GM15510 (cell line): Measurements from ENCODE around the gene ADCK2.

Source experiments
- POLR2A ChIP-seq: IDR thresholded peaks from 3 replicates; pipeline ENCODE4 v1.6.1; 2011; ENCODE audit warnings: borderline replicate concordance; ENCODE audit not compliant: insufficient read length; ENCODE audit errors: extremely low read depth

The ADCK2 gene

DNA sequence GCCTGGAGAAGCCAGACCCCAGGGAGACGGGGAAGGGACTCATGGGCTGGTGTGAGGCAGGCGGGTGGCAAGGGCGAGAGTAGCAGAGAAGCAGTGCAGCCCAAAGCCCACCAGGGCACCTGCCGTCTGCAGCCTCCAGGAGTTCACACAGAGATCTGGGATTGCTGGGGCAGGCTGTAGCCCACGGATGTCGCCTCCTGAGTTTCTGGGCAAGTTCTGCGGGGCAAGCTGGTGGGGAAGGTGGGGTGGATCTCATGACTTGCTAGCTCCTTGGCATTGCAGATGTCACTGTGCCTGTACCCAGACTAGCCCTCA lies 6.0 kb downstream of the ADCK2 start:
- no peak for TF ChIP-seq POLR2A

DNA sequence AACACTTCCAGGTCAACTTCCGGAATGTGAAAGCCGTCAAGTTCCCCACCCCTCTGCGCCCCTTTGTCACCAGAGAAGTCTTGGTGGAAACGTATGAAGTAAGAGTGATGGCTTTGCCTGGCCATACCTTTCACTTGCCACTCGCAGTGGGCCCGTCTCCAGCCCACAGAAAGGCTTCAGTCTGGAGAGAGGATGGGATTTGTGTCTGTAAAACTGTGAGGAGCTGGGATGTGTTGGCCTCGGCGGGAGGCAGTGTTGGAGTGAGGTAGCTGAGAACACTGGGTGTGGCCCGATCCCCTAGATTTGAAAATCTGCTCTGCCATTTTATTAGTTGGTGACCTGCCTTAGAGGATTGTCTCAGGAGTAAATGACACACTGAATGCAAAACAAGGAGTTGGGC lies 6.4 kb downstream of the ADCK2 start:
- TF ChIP-seq POLR2A: no peak

DNA sequence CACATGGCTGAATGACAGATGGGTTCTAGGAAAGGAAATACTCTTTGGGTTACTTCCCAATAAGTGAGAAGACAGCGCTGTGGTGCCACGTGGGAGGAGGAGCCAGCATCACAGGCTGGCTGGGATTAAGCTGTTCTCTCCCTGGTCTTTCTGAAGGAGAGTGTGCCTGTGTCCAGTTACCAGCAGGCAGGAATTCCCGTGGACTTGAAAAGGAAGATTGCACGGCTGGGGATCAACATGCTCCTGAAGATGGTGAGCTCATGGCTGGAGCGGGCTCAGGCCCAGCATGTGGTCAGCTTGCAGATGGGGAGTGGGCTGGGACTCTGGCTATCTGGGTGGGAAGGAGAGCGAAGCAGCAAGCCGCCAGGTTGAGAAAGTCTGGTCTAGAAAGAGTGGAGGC lies 8.1 kb downstream of the ADCK2 start:
- no peak for TF ChIP-seq POLR2A

DNA sequence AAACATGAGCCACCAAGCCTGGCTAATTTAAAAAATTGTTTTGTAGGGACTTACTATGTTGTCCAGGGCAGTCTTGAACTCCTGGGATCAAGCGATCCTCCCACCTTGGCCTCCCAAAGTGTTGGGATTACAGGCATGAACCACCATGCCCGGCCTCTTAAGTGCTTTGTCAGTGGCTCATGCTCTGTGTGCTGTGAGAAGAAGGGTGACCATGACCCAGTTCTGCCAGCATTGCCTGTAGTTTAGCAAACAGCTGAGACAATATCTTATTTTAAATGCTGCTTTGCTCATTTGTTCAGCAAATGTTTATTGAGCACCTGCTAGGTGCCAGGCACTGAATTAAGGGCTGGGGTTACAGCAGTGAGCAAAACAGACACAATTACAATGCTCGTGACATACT lies 9.0 kb downstream of the ADCK2 start:
- TF ChIP-seq POLR2A: no peak

DNA sequence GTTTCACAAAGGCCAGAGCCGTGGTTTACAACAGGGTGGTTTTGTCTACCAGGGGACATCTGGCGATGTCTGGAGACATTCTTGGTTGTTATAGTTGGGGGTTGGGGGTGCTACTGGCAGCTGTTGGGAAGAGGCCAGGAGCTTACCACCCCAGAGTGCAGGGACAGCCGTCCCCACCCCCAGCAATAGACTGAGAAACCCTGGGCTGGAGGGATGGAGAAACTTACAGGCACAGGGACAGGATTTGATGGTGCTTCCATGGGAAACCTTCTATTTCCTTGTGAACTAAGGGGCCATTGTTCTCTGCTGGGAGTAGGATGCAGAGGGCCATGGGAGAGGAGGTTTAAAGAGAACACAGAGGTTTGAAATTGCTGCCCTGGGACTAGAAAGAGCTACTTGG lies 10.9 kb downstream of the ADCK2 start:
- no peak for TF ChIP-seq POLR2A

DNA sequence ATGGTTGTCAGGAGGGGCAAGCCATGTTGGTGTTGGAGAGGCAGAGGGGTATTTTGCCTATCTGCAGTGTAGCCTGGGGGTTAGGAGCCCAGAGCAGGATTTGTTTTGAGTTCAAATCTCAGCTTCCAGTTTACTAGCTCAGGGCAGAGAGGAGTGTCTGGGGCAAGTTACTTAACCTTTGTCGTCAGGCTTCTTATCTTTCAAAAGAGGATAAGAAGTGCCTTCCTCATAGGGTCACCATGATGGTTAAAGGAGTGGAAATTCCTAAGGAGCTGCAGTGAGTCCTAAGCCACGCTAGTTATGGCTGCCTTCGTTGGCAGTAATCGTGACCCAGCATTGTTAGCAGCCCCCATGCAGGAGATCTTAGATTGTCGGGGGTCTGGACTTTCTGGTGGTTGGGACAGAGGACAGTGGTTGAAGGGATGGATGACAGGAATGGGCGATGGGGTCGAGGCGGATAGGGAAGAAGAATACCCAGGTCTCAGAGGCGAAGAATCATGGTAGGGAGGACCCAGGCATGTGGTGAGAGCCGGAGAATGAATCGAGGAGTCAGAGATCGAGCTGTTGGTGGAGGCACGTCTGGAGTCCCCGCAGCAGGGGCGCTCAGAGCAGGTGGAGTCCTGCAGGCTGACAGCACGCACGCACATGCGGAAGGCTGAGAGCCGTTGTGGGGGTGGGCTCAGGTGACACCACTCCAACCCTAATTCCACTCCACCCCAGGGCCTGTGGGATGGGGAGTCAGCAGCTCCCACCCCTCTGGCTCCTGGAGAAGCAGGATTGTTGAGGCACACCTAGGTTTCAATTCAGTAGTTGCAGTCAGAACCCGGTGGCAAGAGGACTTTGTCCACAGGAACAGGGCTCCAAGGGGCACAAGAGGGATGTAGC lies 11.6 kb downstream of the ADCK2 start:
- TF ChIP-seq POLR2A: no peak

DNA sequence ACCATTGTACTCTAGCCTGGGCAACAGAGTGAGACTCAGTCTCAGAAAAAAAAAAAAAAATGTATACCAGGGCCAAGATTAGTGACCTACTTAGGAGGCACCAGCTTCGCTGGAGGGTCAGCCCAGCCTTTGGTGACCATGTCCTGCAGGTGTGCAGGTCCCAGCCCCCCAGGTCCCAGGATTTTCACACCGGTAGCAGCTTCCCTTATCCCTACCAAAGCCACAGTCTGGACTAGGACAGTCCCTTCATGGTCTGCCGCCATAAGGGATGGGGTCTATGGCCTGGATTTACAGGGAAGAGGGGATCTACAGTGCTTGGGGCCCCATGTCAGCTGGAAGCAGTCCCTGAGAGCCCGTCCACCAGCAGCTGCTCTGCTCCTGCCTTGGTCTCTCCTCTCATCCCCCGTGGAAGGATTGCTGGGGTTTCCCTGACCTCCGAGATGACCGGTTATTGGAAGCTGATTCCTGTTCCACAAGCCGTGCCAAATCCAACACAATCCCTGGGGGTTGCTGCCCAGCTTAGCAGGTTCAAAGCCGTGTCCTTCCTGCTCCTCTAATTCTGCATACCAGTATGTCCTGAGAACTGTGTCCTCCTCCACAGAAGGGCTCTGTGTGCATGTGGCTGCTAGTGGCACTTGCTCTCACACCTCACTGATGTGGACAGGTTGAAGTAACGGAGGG lies 12.8 kb downstream of the ADCK2 start:
- TF ChIP-seq POLR2A: no peak

DNA sequence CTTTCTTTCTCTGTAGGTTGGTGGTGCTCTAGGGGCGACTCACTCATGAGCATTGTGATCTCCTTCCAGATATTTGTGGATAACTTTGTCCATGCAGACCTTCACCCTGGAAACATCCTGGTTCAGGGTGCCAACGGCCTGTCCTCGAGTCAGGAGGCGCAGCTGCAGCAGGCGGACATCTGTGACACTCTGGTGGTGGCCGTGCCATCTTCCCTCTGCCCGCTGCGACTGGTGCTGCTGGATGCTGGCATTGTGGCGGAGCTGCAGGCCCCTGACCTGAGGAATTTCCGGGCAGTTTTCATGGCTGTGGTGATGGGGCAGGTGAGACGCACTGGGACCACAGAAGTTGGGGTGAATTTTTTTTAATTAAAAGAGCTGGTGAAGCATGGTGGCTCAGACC lies 14.2 kb downstream of the ADCK2 start:
- no peak for TF ChIP-seq POLR2A

DNA sequence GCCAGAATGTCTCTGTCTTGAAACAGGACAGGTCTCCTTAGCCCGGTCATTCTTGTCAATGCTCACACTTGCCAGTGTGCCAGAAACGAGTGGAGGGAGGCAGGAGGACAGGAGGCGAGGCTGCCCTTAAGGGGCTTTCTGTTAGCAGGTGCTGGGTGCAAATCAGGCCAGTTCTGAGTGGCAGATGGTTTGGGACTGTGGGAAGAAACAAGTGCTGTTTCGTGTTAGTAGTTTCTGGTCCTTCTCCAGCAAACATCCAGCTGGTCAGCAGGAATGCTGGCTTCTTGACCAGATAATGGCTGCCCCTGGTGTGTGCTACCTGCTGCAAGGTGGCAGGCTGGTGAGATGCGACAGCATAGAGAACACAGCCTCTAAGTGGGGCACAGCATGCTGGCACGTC lies 15.6 kb downstream of the ADCK2 start:
- TF ChIP-seq POLR2A: no peak

DNA sequence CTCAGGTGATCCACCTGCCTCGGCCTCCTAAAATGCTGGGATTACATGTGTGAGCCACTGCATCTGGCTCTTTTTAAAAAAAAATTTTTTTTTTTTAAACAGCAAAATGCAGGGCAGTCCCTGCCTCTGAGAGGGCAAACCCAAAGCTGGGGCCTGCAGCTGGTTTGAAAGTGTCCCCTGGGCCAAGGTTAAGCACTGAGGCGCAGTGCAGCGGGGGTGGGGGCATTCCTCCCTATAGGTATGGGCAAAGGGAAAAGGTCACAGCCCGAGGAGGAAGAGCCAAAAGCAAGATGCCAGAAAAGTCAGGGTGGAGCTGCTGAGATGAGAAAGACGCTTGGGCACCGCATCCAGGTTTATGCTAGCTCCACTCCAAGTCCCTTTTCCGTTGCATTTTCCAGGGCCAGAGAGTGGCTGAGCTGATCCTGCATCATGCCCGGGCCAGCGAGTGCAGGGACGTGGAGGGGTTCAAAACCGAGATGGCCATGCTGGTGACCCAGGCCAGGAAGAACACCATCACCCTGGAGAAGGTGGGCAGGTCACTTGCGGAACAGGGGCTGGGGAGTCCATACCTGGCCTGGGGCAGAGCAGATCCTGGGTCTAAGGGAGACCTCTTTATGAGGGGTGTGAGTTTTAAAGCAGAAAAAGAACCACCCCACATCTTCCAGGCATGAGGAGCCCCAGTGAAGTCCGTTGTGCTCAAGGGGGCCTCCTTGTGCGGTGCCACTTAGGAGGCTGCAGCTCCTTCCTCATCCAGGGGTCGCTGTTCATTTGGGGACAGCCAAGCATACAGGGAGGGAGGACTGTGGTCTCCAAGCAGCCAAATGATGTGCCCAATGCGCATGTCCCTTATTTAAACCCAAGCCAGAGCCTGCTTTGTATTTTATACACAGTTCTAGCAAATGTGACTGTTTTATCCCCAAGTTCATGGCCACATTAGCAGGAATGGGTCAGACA lies 16.7 kb downstream of the ADCK2 start:
- TF ChIP-seq POLR2A: no peak

DNA sequence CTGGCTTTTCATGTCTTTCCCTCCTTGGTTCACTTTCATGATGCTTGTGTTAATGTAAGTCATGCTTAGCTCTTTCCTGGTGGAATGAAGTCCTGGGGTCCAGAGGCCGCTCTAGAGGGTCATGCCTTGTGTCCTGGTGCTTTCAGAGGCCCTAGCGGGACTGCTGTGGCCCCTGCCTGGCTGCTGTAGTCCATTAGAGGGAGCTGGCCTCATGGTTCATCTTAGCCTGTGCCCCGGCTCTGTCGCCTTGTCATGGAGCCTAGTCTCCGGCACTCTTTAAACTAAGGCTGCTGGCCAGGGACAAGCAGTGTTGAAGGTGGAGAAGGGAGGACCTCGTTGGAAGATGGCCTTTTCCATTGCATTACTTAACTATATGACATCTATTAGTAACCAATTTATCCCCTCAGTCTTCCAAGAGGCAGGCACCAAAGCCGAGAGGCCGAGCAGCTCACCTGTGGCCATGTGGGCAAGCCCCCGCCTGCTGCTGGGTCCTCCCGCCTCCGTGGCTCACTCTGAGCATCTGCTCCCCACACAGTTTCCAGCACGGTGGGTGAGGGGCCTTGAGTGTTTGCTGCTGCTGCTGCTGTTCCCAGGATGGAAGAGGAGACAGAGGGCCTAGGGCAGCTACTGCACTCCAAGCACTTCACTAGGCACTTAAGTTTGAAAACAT lies 18.8 kb downstream of the ADCK2 start:
- no peak for TF ChIP-seq POLR2A

DNA sequence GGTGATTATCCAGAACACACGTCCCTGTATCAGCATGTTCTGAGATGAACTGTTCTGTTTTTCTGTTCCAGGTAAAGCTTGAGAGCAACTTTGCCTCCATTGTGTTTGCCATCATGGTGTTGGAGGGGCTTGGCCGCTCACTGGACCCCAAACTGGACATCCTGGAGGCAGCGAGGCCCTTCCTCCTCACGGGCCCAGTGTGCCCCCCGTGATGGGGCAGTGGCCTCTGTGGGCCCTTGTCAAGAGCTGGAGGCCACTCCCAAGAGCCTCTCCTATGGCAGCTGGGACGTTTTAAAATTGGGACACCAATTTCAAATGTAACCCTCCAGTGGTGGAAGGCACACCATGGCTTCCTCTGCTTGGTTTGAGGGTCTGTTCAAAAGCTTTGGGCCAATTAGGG lies 21.8 kb downstream of the ADCK2 start:
- no peak for TF ChIP-seq POLR2A

DNA sequence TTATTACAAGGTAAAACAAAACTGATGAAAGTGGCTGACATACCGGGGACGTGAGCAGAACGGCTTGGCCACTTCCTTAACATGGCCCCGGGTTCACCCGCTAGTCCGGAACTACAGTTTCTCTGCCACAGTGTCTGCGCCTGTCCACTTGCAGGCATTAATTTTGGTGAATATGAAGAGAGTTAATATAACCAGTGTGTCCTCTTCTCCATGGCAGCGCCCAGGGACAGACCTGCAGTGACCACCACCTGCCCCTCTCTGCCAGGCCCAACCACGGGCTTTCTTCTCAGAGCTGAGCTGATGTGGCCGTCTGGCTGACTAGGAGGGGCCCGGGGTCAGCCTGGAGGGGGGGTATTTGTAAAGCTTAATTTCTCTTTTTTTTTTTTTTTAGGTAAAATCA lies 22.6 kb downstream of the ADCK2 start:
- TF ChIP-seq POLR2A: no peak

DNA sequence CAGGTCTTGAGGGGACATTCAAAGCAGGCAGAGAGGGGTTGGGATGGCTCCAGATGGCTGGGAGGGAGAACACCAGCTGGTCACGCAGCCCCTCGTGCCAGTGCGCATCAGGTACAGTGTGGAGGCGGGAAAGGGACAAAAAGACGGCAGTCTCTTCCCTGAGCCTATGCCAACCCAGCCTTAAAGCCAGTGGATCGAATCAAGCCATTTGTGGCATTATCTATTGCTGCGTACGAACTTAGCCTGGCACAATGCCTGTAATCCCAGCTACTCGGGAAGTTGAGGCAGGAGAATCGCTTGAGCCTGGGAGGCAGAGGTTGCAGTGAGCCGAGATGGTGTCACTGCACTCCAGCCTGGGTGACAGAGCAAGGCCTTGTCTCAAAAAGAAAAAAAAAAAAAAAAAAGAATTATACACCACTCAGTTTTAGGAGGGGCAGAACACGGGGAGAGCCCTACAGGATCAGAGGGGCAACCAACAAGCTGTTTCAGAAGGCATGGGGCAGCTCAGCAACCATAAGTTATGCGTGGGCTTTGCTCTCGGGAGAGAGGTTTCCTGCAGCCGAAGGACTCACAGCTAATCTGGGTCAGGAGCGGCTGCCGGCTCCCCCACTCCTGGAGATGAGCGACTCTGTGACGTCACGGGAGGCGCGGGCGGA lies 23.4 kb downstream of the ADCK2 start:
- no peak for TF ChIP-seq POLR2A
